ENCODE results near the gene CAB39.

Gene CAB39

GRCh38 chr2:230788554-230789175 lies 76.0 kb downstream of the CAB39 start:
- Histone ChIP-seq H3K79me1 (replicated peaks; ENCODE audit: low read length, poor library complexity, severe bottlenecking) (peaks cover 22% of the 10 kb centered on the region), H2BK12ac (ENCODE audit: low read length in 2 of 2) (no peak overlapping the region), H3K4me1 (ENCODE audit: control insufficient read depth, insufficient read depth, low read depth, low read length) (no peaks in the 10 kb centered on the region), H2AK5ac (ENCODE audit: low read length, severe bottlenecking) (no peak overlapping the region), H3K9ac (ENCODE audit: low read length) (no peak overlapping the region), H2BK120ac (ENCODE audit: low read depth, low read length) (no peak overlapping the region), H3K27ac (ENCODE audit: low read length, poor library complexity, severe bottlenecking) (no peak overlapping the region), H3K36me3 (ENCODE audit: control insufficient read depth in 1 of 2, insufficient read depth in 2 of 2, low read depth in 1 of 2, low read length in 2 of 2) (peaks cover 21 to 91% of the 10 kb centered on the region in 2 experiments), H2BK15ac (ENCODE audit: low read depth, poor library complexity, severe bottlenecking) (no peak overlapping the region), H3K14ac (ENCODE audit: low read length in 2 of 2) (no peak overlapping the region), H3K4me2 (ENCODE audit: low read length, poor library complexity, severe bottlenecking) (no peak overlapping the region), H2BK5ac (ENCODE audit: low read depth, low read length, poor library complexity, severe bottlenecking) (no peak overlapping the region), H3K4ac (ENCODE audit: low read depth in 1 of 2, low read length in 2 of 2) (no peak overlapping the region), H4K8ac (ENCODE audit: low read length) (no peak overlapping the region), H3K9me3 (ENCODE audit: control insufficient read depth, low read length) (peaks cover 81% of the 10 kb centered on the region), H3K4me3 (ENCODE audit: insufficient read depth in 1 of 2, low read depth in 1 of 2, low read length in 2 of 2) (peak overlapping the region in 1 of 2 experiments; percentile 12), H2AFZ (ENCODE audit: low read depth, low read length) (no peak overlapping the region), H3K18ac (ENCODE audit: low read depth in 1 of 2, low read length in 2 of 2) (no peak overlapping the region), H3K27me3 (ENCODE audit: control insufficient read depth in 1 of 2, insufficient read depth in 1 of 2, low read length in 2 of 2) (no peaks in the 10 kb centered on the region), H3K23ac (ENCODE audit: low read length in 2 of 2) (no peak overlapping the region), H4K91ac (ENCODE audit: low read length) (no peak overlapping the region)
- 100% methylated on average over 1 of the region's 3 CpGs for WGBS
- DNase-seq: no peak

DNA sequence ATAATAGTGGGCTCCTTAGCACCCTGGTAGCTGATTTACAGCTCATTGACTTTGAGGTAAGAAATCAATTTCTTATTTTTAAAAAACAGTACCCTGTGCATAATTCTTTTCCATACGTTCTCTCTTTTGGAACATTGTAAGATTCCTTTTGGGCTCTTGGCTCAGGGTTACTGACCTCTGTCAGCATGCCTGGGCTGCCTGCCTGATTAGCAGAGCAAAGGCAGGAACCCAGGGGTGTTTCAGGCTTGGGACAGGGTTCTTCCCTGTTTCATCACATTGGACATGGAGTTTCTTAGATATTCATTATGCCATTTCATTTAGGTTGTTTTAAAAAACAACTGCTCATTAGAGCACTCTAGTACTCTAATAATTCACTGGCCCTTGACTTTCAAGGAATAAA lies 78.3 kb downstream of the CAB39 start:
- no peak overlapping the region for H3K27ac ChIP-seq (ENCODE audit: low read length, poor library complexity, severe bottlenecking)
- no peak overlapping the region for H3K14ac ChIP-seq (ENCODE audit: low read length in 2 of 2)
- peak overlapping the region in 1 of 2 experiments; percentile 21 for H3K4me3 ChIP-seq (ENCODE audit: insufficient read depth in 1 of 2, low read depth in 1 of 2, low read length in 2 of 2)
- H3K9ac ChIP-seq (ENCODE audit: low read length): no peak overlapping the region
- H2BK120ac ChIP-seq (ENCODE audit: low read depth, low read length): no peak overlapping the region
- no peak for DNase-seq
- peaks cover 14% of the 10 kb centered on the region for H3K79me1 ChIP-seq (replicated peaks; ENCODE audit: low read length, poor library complexity, severe bottlenecking)
- H4K91ac ChIP-seq (ENCODE audit: low read length): no peak overlapping the region
- H2BK12ac ChIP-seq (ENCODE audit: low read length in 2 of 2): no peak overlapping the region
- H3K9me3 ChIP-seq (ENCODE audit: control insufficient read depth, low read length): peaks cover 69% of the 10 kb centered on the region
- no peak overlapping the region for H3K23ac ChIP-seq (ENCODE audit: low read length in 2 of 2)
- H3K18ac ChIP-seq (ENCODE audit: low read depth in 1 of 2, low read length in 2 of 2): no peak overlapping the region
- WGBS: 39% methylated on average over 1 of the region's 1 CpG
- peaks cover 3% of the 10 kb centered on the region for H3K4me1 ChIP-seq (ENCODE audit: control insufficient read depth, insufficient read depth, low read depth, low read length)
- H2BK15ac ChIP-seq (ENCODE audit: low read depth, poor library complexity, severe bottlenecking): no peak overlapping the region
- no peak overlapping the region for H4K8ac ChIP-seq (ENCODE audit: low read length)
- no peak overlapping the region for H3K4ac ChIP-seq (ENCODE audit: low read depth in 1 of 2, low read length in 2 of 2)
- H3K4me2 ChIP-seq (ENCODE audit: low read length, poor library complexity, severe bottlenecking): no peak overlapping the region
- H2AFZ ChIP-seq (ENCODE audit: low read depth, low read length): no peak overlapping the region
- H3K36me3 ChIP-seq (ENCODE audit: control insufficient read depth in 1 of 2, insufficient read depth in 2 of 2, low read depth in 1 of 2, low read length in 2 of 2): peaks cover 21 to 81% of the 10 kb centered on the region in 2 experiments
- no peaks in the 10 kb centered on the region for H3K27me3 ChIP-seq (ENCODE audit: control insufficient read depth in 1 of 2, insufficient read depth in 1 of 2, low read length in 2 of 2)
- no peak overlapping the region for H2BK5ac ChIP-seq (ENCODE audit: low read depth, low read length, poor library complexity, severe bottlenecking)
- no peak overlapping the region for H2AK5ac ChIP-seq (ENCODE audit: low read length, severe bottlenecking)

GRCh38 chr2:230793572-230794359 lies 81.1 kb downstream of the CAB39 start:
- H4K91ac ChIP-seq (ENCODE audit: low read length): peak overlapping the region; percentile 70
- H3K9ac ChIP-seq (ENCODE audit: low read length): peak overlapping the region; percentile 84
- H2BK120ac ChIP-seq (ENCODE audit: low read depth, low read length): peak overlapping the region; percentile 64
- peak overlapping the region; percentile 4 for H2AK5ac ChIP-seq (ENCODE audit: low read length, severe bottlenecking)
- peaks cover 23% of the 10 kb centered on the region for H3K79me1 ChIP-seq (replicated peaks; ENCODE audit: low read length, poor library complexity, severe bottlenecking)
- peak overlapping the region; percentile 20 for H3K4me2 ChIP-seq (ENCODE audit: low read length, poor library complexity, severe bottlenecking)
- no peak overlapping the region for H3K23ac ChIP-seq (ENCODE audit: low read length in 2 of 2)
- peak overlapping the region; percentile 40 to 80 for H2BK12ac ChIP-seq (ENCODE audit: low read length in 2 of 2)
- H3K4me1 ChIP-seq (ENCODE audit: control insufficient read depth, insufficient read depth, low read depth, low read length): peaks cover 3% of the 10 kb centered on the region
- H3K9me3 ChIP-seq (ENCODE audit: control insufficient read depth, low read length): peaks cover 44% of the 10 kb centered on the region
- peak overlapping the region; percentile 69 for H2BK5ac ChIP-seq (ENCODE audit: low read depth, low read length, poor library complexity, severe bottlenecking)
- peaks cover 21 to 56% of the 10 kb centered on the region in 2 experiments for H3K36me3 ChIP-seq (ENCODE audit: control insufficient read depth in 1 of 2, insufficient read depth in 2 of 2, low read depth in 1 of 2, low read length in 2 of 2)
- 42% methylated on average over 4 of the region's 8 CpGs for WGBS
- H3K27me3 ChIP-seq (ENCODE audit: control insufficient read depth in 1 of 2, insufficient read depth in 1 of 2, low read length in 2 of 2): no peaks in the 10 kb centered on the region
- peak overlapping the region; percentile 92 for H3K27ac ChIP-seq (ENCODE audit: low read length, poor library complexity, severe bottlenecking)
- no peak overlapping the region for H3K14ac ChIP-seq (ENCODE audit: low read length in 2 of 2)
- no peak overlapping the region for H2BK15ac ChIP-seq (ENCODE audit: low read depth, poor library complexity, severe bottlenecking)
- DNase-seq: peak; percentile 100
- H3K4ac ChIP-seq (ENCODE audit: low read depth in 1 of 2, low read length in 2 of 2): peak overlapping the region; percentile 8 to 35
- no peak overlapping the region for H2AFZ ChIP-seq (ENCODE audit: low read depth, low read length)
- H4K8ac ChIP-seq (ENCODE audit: low read length): peak overlapping the region; percentile 94
- peak overlapping the region; percentile 52 to 82 for H3K18ac ChIP-seq (ENCODE audit: low read depth in 1 of 2, low read length in 2 of 2)
- peak overlapping the region in 1 of 2 experiments; percentile 25 for H3K4me3 ChIP-seq (ENCODE audit: insufficient read depth in 1 of 2, low read depth in 1 of 2, low read length in 2 of 2)

GRCh38 chr2:230794497-230794896 lies 81.9 kb downstream of the CAB39 start:
- H3K4me3 ChIP-seq (ENCODE audit: insufficient read depth in 1 of 2, low read depth in 1 of 2, low read length in 2 of 2): peak overlapping the region in 1 of 2 experiments; percentile 31
- no peak overlapping the region for H2AFZ ChIP-seq (ENCODE audit: low read depth, low read length)
- peaks cover 18 to 55% of the 10 kb centered on the region in 2 experiments for H3K36me3 ChIP-seq (ENCODE audit: control insufficient read depth in 1 of 2, insufficient read depth in 2 of 2, low read depth in 1 of 2, low read length in 2 of 2)
- peak overlapping the region; percentile 84 to 95 for H3K18ac ChIP-seq (ENCODE audit: low read depth in 1 of 2, low read length in 2 of 2)
- 22% methylated on average over 7 of the region's 7 CpGs for WGBS
- peak overlapping the region; percentile 65 to 77 for H3K4ac ChIP-seq (ENCODE audit: low read depth in 1 of 2, low read length in 2 of 2)
- H3K27ac ChIP-seq (ENCODE audit: low read length, poor library complexity, severe bottlenecking): peak overlapping the region; percentile 92
- peak overlapping the region; percentile 84 for H2AK5ac ChIP-seq (ENCODE audit: low read length, severe bottlenecking)
- H3K79me1 ChIP-seq (replicated peaks; ENCODE audit: low read length, poor library complexity, severe bottlenecking): peaks cover 23% of the 10 kb centered on the region
- peak overlapping the region; percentile 84 for H3K9ac ChIP-seq (ENCODE audit: low read length)
- peaks cover 37% of the 10 kb centered on the region for H3K9me3 ChIP-seq (ENCODE audit: control insufficient read depth, low read length)
- no peak overlapping the region for H3K14ac ChIP-seq (ENCODE audit: low read length in 2 of 2)
- peak overlapping the region; percentile 73 for H4K8ac ChIP-seq (ENCODE audit: low read length)
- H3K27me3 ChIP-seq (ENCODE audit: control insufficient read depth in 1 of 2, insufficient read depth in 1 of 2, low read length in 2 of 2): no peaks in the 10 kb centered on the region
- H3K4me2 ChIP-seq (ENCODE audit: low read length, poor library complexity, severe bottlenecking): peak overlapping the region; percentile 40
- H2BK120ac ChIP-seq (ENCODE audit: low read depth, low read length): peak overlapping the region; percentile 46
- no peak overlapping the region for H3K23ac ChIP-seq (ENCODE audit: low read length in 2 of 2)
- DNase-seq: peak; percentile 84
- H3K4me1 ChIP-seq (ENCODE audit: control insufficient read depth, insufficient read depth, low read depth, low read length): peaks cover 3% of the 10 kb centered on the region
- H4K91ac ChIP-seq (ENCODE audit: low read length): peak overlapping the region; percentile 54
- H2BK12ac ChIP-seq (ENCODE audit: low read length in 2 of 2): peak overlapping the region; percentile 91 to 92
- peak overlapping the region; percentile 16 for H2BK15ac ChIP-seq (ENCODE audit: low read depth, poor library complexity, severe bottlenecking)
- H2BK5ac ChIP-seq (ENCODE audit: low read depth, low read length, poor library complexity, severe bottlenecking): peak overlapping the region; percentile 58
